HG02678 (cell line): ENCODE measurements around the gene AGAP1.
"Not testable (repeated sequence)": the region's sequence is repeated elsewhere in the genome, so short reads cannot be mapped to it uniquely, and the experiment has no call there.

ENCODE experiments used
- ATAC-seq: cut with Tn5 transposase; IDR thresholded peaks from one replicate; pipeline ENCODE4 v1.9.1; 2021; ENCODE audit warnings: mild to moderate bottlenecking, moderate library complexity; ENCODE audit not compliant: unreplicated experiment

Gene AGAP1

DNA sequence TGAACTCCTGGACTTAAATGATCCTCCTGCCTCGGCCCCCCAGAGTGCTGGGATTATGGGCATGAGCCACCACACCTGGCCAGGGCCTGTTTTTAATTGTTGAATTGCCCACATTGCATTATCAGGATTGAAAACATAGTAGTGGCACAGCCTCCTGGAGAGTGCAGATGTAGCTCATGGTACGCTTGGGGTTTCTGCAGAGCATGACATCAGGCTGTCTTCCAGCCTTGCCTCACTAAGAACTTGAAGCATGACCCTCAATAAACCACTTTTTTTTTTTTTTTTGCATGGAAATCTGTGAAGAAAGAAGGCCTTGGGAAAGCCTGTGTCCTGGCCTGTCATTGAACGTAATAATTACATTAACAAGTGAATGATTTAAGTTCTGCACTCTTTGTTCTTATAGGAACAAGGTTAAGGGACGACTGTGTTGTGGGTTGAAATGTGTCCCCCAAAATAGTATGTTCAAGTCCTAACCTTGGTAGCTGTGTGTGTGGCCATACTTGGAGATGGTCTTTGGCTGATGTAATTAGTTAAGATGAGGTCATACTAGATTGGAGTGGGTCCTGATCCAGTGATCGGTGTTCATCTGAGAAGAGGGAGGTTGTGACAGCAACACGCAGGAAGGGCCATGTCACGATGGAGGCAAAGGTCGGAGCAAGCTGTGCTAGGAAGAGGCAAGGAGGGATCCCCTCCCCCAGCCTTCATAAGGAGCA is 90.2 kb downstream of the AGAP1 start:
- no peak for ATAC-seq

DNA sequence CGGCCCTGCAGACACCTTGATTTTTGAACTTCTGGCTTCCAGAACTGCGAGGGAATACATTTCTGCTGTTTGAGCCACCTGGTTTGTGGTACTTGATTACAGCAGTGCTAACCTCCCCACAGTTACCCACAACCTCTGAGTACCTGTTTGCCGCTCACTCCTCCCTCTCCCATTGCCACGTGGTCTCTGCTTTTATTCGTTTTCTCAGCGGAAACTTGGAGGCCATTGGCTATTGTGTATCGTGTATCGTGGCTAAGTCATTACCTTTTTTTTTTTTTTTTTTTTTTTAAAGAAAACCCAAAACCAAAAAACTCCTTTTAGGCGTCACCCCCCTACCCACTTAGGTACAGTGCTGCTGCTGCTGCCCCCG is 90.8 kb downstream of the AGAP1 start:
- ATAC-seq, result no peak

DNA sequence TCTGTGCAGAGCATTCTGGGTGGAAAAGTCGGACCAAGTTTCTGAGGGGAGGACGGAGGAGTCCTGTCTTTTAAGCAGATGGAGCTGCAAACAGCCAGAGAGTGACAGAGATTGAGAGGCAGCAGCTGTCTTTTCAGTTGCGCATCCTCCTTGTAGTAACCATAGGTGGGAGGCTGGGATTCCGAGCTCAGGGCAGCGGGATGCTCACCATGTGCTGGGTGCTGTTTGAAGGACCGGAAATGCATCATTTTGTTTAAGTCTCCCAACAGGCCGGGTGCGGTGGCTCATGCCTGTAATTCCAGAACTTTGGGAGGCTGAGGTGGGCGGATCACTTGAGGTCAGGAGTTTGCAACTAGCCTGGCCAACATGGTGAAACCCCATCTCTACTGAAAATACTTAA is 93.4 kb downstream of the AGAP1 start:
- no peak for ATAC-seq

GRCh38 chr2:235588750-235589149 is 94.9 kb downstream of the AGAP1 start:
- no peak for ATAC-seq

GRCh38 chr2:235591231-235591730 is 97.4 kb downstream of the AGAP1 start:
- no peak for ATAC-seq

DNA sequence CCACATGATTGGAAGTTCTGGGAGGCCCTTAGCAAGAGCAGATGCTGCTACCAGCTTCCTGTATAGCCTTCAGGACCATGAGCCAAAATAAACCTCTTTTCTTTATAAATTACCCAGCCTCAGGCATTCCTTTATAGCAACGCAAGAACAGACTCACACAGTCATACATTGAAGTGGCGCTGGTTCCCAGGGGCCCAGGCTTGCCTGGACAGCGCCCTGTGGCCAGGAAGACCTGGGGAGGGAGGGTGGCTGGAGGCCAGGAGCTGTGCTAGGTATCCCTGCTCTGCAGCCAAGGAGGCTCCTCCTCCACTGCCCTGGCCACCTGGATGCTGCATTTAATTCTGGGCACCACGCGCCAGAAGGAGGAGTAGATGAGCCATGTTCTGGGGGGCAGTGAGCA is 98.1 kb downstream of the AGAP1 start:
- no peak for ATAC-seq

DNA sequence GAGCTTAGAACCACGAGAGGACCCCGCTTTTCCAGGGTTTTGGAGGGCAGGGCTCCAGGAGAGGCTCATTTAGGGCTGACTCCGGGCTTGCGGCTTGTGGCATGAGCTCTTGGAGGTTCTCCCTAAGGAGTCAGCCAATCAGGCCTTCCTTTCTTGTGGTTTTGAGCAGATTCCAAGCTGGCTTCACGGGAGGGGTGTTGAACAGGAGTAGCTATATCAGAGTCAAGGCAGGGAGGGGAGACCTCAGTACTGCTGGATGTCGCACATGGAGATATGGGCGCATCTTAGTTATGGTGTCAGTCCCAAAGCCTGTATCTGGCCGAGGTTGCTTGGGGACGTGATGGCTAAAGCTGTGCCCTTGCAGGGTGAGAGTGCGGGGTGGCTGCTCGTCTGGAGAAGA is 98.6 kb downstream of the AGAP1 start:
- no peak for ATAC-seq

DNA sequence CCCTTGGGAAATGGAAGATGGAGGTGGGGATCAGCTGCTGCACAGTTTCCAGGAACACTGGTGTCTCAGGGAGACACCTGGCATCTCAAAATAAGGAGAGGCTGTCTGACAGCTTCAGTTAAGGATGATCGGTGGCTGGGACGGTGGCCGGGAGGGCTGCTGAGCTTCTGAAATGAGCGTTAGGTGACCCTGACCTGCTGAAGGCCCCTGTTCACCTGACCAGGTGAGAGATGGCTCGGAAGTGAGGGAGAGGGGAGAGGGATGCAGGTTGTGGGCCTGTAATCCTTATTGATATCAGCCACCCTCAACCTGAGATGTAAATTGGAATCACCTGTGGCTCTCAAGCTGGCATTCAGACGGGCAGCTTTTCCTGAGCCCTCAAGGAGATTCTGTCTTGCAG is 99.0 kb downstream of the AGAP1 start:
- no peak for ATAC-seq

- ATAC-seq, result no peak
Observed at GRCh38 chr2:235594041-235594440, 100.2 kb downstream of the AGAP1 start.

DNA sequence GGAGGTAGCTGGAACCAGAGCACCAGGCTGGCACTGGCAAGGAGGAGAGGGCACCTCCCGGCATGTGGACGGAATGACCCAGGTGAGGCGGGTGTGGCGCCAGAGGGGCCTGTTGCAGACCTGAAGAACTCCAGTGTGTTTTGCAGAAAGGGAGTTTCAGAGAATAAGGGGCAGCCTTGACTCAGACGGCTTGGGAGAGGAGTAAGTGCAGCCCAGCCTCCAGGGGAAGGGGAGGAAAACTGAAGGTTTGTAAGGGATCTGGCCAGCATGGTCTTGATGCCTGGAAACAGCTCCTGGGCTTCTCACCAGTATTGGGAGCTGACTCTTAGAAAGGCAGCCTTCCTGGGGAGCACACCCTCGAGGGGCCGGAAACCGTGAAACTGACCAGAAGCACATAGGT is 101.1 kb downstream of the AGAP1 start:
- no peak for ATAC-seq

GRCh38 chr2:235595422-235596010 is 101.7 kb downstream of the AGAP1 start:
- ATAC-seq, result no peak

GRCh38 chr2:235596272-235596671 is 102.4 kb downstream of the AGAP1 start:
- ATAC-seq, result no peak

- ATAC-seq, result no peak
Observed at GRCh38 chr2:235597081-235597615, 103.3 kb downstream of the AGAP1 start.

GRCh38 chr2:235598026-235598425 is 104.2 kb downstream of the AGAP1 start:
- ATAC-seq, result no peak

DNA sequence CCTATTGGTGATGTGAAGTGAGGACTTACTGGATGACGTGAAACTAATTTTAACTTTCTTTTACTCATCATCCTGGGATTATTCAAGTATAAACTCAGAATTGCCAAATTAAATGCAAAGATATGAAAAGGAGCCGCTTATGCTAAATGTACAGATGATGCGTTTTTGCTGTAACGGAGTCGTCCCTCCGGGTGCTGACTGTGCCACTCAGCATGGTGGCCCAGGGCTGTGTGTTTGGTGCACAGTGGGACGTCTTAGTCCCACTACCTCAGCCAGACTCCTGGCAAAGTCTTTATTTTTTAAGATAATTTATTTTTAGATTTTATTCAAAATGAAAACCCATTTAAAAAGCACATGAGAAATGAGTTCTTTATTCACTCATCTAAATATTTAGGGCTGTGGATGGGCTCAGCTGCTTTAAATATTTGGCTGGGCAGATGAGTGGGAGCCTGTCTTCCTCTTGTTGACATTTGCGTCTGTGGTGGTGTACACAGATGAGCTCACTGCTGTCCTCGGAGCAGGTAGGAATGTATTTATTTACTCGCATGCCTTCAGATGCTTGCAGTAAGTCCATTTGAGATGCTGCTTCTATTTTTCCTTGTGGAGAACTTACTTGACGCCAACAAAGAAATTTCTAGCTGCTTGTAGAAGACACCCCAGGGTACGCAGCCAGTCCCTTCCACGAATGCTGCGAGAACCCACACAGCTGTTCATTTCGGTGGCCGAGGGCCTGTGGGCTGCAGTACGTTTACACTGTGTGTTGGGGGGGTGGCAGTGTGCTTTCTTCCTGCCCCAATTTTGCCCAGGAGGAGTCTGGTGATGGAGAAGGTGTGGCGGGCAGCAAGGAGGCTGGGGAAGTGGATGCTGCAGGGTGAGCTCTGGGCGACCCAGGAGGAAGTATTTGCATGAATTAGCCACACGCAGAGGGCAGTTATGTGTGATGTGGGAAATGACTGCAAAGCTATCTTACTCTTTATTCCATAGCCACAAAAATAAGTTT is 105.0 kb downstream of the AGAP1 start:
- no peak for ATAC-seq

DNA sequence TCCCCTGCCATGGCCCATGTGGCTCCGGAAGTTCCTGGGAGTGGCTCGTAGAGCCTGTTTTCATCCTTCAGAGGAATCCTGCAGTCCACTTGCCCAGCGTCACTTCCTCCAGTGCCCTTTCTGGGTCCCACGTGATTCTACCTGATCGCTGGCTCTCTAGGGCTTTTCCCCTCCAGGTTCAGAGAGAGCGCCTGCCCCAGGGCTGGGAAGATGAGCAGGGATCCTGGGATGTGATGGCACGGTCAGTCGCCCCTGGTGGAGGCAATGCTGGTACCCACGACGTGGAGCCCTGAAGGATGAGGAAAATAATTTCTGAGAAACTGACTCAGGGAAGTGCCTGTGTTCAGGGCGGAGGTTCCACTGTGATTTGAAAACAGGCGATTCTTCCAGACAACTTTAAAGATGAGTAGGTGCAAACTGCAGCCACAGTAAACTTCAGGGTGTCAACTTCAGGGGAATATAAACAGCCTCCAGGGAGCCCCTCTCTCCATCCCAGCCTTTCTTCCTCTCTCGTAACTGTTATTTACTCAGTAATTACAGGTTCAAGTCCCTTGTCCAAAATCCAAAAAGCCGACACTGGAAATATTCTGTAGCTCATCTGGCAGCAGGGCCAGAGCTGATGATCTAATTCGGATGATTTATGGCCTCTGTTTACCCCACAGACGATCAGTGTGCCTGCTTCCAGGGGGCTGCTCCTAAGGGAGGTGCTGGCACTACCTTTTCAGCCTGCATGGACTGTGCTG is 105.9 kb downstream of the AGAP1 start:
- ATAC-seq, result no peak

DNA sequence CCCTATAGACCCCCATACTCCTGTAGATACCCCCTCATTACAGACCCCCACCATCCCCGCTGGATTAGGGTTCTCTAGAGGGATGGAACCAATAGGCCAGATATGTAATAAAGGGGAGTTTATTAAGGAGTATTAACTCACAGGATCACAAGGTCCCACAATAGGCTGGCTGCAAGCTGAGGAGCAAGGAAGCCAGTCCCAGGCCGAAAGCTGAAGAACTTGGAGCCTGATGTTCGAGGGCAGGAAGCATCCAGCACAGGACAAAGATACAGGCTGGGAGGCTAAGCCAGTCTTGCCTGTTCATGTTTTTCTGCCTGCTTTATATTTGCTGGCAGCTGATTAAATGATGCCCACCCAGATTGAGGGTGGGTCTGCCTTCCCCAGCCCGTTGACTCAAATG is 106.6 kb downstream of the AGAP1 start:
- ATAC-seq, result no peak

DNA sequence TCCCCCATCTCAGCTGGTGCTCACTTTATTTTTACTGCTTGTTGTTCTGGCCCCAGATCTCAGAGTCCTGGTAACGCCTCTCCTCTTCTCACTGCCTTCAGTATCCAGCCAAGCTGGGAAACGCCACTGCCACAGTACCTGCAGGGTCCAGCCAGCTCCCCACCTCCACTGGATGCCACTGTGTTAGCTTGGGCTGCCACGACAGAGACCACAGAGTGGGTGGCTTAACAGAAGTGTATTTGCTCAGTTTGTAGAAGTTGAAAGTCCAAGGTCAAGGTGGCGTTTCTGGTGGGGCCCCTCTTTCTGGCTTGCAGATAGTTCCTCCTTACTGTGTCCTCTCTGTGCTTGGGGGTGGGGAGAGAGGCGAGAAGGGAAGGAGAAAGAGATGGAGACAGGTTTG is 107.1 kb downstream of the AGAP1 start:
- ATAC-seq, result no peak

GRCh38 chr2:235601960-235602704 is 108.3 kb downstream of the AGAP1 start:
- no peak for ATAC-seq

DNA sequence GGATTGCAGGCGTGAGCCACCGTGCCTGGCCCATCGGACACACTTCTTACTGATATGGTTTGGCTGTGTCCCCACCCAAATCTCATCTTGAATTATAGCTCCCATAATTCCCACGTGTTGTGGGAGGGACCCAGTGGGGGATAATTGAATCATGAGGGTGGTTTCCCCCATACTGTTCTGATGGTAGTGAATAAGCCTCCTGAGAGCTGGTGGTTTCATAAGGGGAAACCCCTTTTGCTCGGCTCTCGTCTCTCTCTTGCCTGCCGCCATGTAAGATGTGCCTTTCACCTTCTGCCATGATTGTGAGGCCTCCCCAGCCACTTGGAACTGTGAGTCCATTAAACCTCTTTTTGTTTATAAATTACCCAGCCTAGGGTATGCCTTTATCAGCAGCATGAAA is 109.1 kb downstream of the AGAP1 start:
- not testable (repeated sequence) for ATAC-seq
